Dendritic cell treated with granulocyte-macrophage colony-stimulating factor and Interleukin-4, amounts not matched to agents 40 ng/mL and 50 ng/mL, for 4 days (primary cell): Measurements from ENCODE around the gene IQCB1.
"Not testable (repeated sequence)": the region's sequence is repeated elsewhere in the genome, so short reads cannot be mapped to it uniquely, and the experiment has no call there.

Experiments used
- H3K27ac Mint-ChIP-seq: one replicate; pipeline ENCODE4 v1.8.0; 2022; ENCODE audit warnings: mild to moderate bottlenecking, mixed read lengths
- H3K27me3 Mint-ChIP-seq: one replicate; pipeline ENCODE4 v1.8.0; 2022; ENCODE audit warnings: mild to moderate bottlenecking, mixed read lengths
- H3K36me3 Mint-ChIP-seq: one replicate; pipeline ENCODE4 v1.8.0; 2022; ENCODE audit warnings: low read depth, mixed read lengths
- H3K4me1 Mint-ChIP-seq: one replicate; pipeline ENCODE4 v1.8.0; 2022; ENCODE audit warnings: low read depth, mixed read lengths
- H3K4me3 Mint-ChIP-seq: one replicate; pipeline ENCODE4 v1.8.0; 2022; ENCODE audit warnings: mild to moderate bottlenecking, moderate library complexity, mixed read lengths
- H3K9me3 Mint-ChIP-seq: one replicate; pipeline ENCODE4 v1.8.0; 2022; ENCODE audit warnings: mixed read lengths
- intact Hi-C: fragments of 100-400 bp; cut with micrococcal nuclease; formaldehyde crosslinking; loops from one replicate; pipeline ENCODE4 v1.15.0; 2022

The IQCB1 gene

DNA sequence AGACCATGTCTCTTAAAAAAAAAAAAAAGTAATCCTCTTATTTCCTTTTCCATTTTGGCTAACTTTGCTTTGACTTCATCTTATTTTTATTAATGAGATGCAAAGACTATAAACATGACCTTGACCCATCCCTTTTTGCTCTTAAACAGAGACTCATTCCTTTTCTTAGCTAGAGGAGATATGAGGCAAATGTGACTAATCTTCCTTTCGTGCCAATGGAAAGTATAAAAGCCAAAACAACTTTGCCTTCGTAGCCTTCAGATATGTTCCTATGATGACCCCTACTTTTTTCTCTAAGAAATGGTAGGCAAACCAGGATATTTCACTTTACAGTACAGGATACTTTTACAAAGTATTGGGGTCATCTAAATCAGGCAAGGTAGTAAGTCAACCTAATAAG is 48.4 kb downstream of the IQCB1 start:
- no peaks in the 10 kb centered on the region for H3K9me3 Mint-ChIP-seq
- H3K4me3 Mint-ChIP-seq: no peak overlapping the region
- peaks cover 83% of the 10 kb centered on the region for H3K36me3 Mint-ChIP-seq
- H3K4me1 Mint-ChIP-seq: no peaks in the 10 kb centered on the region
- intact Hi-C loops: loop anchor here (5.0 to 10.0 kb wide), 2 partner anchors 41 to 62 kb away; no protein-coding TSS in a partner anchor
- no peak overlapping the region for H3K27ac Mint-ChIP-seq
- no peaks in the 10 kb centered on the region for H3K27me3 Mint-ChIP-seq

DNA sequence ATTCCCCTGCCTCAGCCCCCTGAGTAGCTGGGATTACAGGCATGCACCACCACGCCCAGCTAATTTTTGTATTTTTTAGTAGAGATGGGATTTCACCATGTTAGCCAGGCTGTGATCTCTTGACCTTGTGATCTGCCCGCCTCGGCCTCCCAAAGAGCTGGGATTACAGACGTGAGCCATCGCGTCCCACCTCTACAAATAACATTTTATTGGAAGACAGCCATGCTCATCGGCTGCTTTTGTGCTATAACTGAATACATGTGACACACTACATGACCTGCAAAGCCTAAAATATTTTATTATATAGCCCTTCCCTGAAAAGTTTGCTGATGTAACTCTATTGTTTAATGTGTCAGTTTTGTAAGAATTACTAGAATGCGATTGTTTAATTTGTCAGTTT is 52.1 kb downstream of the IQCB1 start:
- not testable (repeated sequence) for H3K4me3 Mint-ChIP-seq, H3K27ac Mint-ChIP-seq, H3K4me1 Mint-ChIP-seq, H3K9me3 Mint-ChIP-seq, H3K27me3 Mint-ChIP-seq
- H3K36me3 Mint-ChIP-seq: peaks cover 96% of the 10 kb centered on the region
- intact Hi-C loops: loop anchor here (10.0 kb wide), 1 partner anchor 58 kb away; no protein-coding TSS in a partner anchor

DNA sequence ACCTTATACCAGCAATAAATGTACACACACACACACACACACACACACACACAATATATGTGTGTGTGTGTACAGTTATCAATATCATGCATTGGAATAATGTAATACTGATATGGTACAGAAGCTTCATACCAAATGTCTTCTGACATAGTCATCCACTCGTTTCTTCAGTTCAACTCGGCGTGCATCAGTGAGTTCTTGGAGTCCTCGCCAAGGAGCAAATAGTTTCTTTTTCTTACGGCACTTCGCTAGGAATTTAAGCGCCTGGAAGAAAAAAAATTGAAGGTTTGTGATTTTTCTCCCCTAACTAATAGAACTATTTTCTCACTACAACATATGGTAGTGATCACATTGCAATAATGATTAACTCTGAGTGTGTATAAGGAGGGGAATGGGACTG is 53.2 kb downstream of the IQCB1 start:
- Mint-ChIP-seq H3K27me3 (no peaks in the 10 kb centered on the region), H3K27ac (no peak overlapping the region), H3K36me3 (peaks cover 95% of the 10 kb centered on the region), H3K9me3 (no peaks in the 10 kb centered on the region), H3K4me3 (no peak overlapping the region), H3K4me1 (no peaks in the 10 kb centered on the region)
- intact Hi-C loops: loop anchor here (10.0 kb wide), 1 partner anchor 57 kb away; no protein-coding TSS in a partner anchor

DNA sequence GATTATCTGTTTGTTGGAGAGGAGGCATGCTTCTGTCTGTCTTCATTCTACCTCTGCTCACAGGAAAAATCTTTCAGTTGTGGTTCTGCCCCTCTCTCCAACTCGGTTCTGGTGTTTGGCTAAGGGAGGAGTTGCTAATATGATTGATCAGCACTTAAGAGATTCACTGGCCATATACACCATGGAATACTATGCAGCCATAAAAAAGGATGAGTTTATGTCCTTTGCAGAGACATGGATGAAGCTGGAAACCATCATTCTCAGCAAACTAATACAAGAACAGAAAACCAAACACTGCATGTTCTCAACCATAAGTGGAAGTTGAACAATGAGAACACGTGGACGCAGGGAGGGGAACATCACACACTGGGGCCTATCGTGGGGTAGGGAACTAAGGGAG is 59.8 kb downstream of the IQCB1 start:
- H3K9me3 Mint-ChIP-seq, H3K27ac Mint-ChIP-seq, H3K27me3 Mint-ChIP-seq, H3K4me3 Mint-ChIP-seq, intact Hi-C loops, H3K4me1 Mint-ChIP-seq: not testable (repeated sequence)
- peaks cover 95% of the 10 kb centered on the region for H3K36me3 Mint-ChIP-seq

DNA sequence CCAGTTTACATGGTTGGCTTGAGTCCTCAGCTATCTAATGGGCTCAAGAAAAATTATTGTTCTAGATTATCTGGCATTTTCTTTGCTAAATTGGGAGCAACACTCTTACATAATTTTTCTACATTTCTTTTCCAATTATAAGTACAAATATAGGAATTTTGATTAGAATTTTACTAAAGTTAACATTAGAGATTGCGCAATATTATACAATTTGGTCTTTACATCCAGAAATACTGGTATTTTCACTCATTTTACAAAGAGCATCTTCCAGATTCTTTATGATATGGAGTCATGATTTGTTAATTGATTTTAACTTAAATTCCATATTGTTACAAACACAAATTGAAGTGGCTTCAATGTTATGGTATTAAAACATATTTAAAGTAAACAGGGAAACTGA is 65.6 kb downstream of the IQCB1 start:
- Mint-ChIP-seq H3K27me3 (no peaks in the 10 kb centered on the region), H3K27ac (no peak overlapping the region), H3K36me3 (peaks cover 44% of the 10 kb centered on the region), H3K4me3 (no peak overlapping the region), H3K4me1 (no peaks in the 10 kb centered on the region), H3K9me3 (no peaks in the 10 kb centered on the region)
- intact Hi-C loops: no loop called here

DNA sequence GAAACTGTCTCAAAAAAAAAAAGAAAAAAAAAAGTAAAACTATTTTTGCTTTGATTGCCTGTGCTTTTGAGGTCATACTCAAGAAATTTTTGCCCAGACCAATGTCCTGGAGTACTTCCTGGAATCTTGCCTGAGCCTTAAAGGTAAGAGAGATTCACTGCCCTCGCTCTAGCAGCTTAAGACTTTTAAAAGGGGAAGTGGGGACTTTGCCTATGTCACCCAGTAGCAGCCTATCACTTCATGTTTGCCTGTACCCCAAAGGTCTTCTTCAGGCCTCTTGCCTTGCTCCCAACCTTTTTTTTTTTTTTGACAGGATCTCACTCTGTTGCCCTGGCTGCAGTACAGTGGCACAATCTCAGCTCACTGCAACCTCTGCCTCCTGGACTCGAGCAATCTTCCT is 66.4 kb downstream of the IQCB1 start:
- Mint-ChIP-seq H3K27me3 (no peaks in the 10 kb centered on the region), H3K4me1 (no peaks in the 10 kb centered on the region), H3K9me3 (no peaks in the 10 kb centered on the region), H3K27ac (no peak overlapping the region), H3K4me3 (no peak overlapping the region), H3K36me3 (peaks cover 36% of the 10 kb centered on the region)
- intact Hi-C loops: no loop called here

DNA sequence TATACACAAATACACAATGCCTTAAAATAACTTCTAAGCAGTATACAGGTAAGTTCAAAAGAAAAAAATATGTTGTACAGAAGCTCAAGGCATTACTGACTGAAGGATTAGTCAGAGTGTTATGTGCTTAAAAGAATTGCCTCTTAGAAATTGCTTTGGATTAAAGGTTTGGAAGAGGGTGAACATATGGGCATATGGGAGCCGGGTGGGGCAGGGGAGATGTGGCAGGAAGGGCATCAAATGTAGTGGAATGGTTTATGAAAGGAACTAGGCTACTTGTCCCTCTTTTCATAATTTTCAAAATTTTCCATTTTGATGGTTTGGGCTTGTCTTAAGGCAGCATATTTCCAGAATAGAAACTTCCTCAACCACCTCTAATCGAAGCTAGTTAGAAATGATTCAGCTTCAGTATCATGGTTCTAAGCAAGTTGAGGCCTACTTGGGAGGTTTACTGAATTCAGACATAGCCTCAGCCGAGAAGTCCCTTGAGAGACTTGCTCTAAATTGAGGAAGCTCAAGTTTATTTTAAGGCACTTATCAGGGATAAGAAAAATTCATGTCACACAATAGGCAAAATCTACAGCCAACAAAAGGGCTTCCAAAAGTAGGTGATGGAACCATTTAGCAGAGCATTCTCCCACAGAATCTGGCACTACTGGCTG is 75.2 kb downstream of the IQCB1 start:
- Mint-ChIP-seq H3K4me1 (no peaks in the 10 kb centered on the region), H3K9me3 (no peaks in the 10 kb centered on the region), H3K27ac (no peak overlapping the region), H3K4me3 (no peak overlapping the region), H3K36me3 (no peaks in the 10 kb centered on the region), H3K27me3 (no peaks in the 10 kb centered on the region)
- intact Hi-C loops: no loop called here

DNA sequence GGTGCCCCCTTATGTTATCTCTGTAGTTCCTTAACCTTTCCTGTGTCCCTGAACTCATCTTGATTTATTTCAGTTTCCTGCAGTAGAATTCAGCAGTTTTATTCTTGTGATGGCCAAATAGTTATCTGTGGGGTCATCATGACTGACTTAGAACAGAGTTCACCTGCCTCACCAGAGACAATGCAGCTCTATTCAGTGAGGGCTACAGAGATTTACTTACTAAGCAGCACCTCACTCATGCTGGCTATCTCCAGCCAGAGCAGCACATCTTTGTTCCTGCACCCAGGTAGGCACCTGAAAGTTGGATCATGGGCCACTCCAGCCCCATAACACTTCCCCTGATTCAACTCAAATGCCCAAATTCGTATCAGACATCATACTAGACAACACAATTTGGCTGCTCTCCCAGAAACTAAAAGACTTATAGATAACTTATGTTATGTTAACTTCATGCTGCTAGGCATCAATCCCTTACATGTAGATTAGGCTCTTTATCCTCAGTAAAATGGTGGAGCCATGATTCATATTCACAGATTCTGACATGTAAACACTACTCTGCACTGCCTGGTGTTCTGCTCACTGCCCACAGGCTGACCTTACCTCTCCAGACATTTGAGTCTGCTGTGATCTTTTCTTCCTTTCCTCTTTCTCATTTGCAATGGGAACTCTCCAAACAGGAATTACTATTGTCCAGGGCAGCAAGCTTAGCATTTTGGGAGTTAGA is 76.0 kb downstream of the IQCB1 start:
- Mint-ChIP-seq H3K27me3 (no peaks in the 10 kb centered on the region), H3K4me1 (no peaks in the 10 kb centered on the region), H3K27ac (no peak overlapping the region), H3K36me3 (no peaks in the 10 kb centered on the region), H3K4me3 (no peak overlapping the region), H3K9me3 (no peaks in the 10 kb centered on the region)
- intact Hi-C loops: no loop called here

DNA sequence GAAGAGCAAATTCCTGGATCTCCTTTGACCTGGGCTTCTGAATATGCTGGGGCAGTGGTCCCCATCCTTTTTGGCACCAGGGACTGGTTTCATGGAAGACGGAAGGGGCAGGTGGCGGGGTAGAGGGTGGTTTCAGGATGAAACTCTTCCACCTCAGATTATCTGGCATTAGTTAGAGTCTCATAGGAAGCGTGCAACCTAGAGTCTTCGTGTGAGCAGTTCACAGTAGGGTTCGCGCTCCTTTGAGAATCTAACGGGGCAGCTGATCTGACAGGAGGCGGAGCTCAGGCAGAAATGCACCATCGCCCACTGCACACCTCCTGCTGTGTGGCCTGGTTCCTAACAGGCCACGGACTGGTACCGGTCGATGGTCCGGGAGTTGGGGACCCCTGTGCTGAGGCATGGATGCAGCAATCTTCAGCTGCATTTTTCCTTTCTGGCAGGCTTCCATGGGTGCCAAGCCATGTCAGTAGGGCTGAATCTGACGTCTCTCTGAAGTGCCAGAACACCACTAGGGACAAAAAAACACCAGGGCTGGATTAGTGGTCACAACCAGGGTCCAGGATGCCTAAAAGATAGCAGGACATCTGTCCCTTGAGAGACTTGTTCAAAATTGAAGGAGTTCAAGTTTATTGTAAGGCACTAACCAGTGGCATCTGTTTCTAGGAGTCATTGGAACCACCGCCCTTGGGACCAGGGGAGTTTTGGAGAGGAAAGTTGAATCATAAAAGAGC is 76.9 kb downstream of the IQCB1 start:
- H3K36me3 Mint-ChIP-seq: no peaks in the 10 kb centered on the region
- H3K27ac Mint-ChIP-seq: no peak overlapping the region
- peaks cover under 1% of the 10 kb centered on the region for H3K27me3 Mint-ChIP-seq
- H3K4me3 Mint-ChIP-seq: no peak overlapping the region
- intact Hi-C loops: no loop called here
- no peaks in the 10 kb centered on the region for H3K4me1 Mint-ChIP-seq
- H3K9me3 Mint-ChIP-seq: no peaks in the 10 kb centered on the region

DNA sequence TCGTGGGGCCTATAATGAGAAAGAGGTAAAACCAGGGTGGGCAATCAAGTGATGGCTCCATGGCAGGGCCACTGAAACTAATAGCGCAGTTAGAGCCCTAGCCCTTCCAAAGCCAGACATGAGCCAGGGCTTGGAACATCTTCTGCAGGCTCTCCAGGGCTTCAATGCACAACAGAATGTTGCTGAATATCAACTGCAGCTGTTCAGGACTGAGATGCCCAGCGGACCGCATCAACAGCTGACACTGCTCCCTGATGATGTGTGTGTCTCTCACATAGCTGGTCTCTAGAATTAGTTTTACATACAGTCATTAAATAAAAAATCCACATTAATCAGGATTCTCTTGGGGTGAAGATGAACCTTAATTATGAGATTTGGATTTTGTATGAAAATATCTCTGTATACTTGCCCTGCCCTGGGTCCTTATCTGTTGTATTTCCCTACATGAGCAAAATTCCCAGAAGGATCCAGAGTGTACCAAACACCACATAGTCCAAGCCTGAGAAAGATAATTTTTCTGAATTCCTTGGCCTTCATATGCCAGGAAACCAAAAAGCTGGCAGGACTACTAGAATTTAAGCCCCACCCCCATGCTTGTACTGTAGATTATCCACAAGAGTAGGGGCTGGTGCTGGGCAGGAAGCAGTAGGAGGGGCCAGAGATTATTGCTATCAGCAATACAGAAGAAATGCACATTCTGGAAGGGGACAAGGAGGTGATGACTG is 77.6 kb downstream of the IQCB1 start:
- Mint-ChIP-seq H3K4me1 (no peaks in the 10 kb centered on the region), H3K9me3 (no peaks in the 10 kb centered on the region)
- intact Hi-C loops: no loop called here

DNA sequence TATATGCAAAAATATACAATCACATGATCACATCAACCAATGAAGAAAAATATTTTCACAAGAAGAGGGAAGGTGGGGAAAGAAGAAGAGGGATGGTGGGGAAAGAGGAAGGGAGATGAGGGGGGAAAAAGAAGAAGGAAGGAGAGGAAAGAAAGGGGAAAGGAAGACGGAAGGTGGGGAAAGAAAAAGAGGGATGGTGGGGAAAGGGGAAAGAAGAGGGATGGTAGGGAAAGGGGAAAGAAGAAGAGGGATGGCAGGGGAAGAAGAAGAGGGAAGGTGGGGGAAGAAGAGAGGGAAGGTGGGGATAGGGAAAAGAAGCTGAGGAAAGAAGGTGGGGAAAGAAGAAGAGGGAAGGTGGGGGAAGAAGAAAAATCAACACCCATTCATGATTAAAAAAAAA is 82.1 kb downstream of the IQCB1 start:
- intact Hi-C loops: no loop called here
- Mint-ChIP-seq H3K9me3 (no peaks in the 10 kb centered on the region), H3K27me3 (peaks cover 10% of the 10 kb centered on the region), H3K36me3 (no peaks in the 10 kb centered on the region), H3K27ac (no peak overlapping the region), H3K4me1 (peaks cover 7% of the 10 kb centered on the region), H3K4me3 (no peak overlapping the region)

More for the DNA sequence above, 77.6 kb downstream of the IQCB1 start:
- H3K4me3 Mint-ChIP-seq: no peak overlapping the region
- no peaks in the 10 kb centered on the region for H3K36me3 Mint-ChIP-seq
- H3K27me3 Mint-ChIP-seq: peaks cover 4% of the 10 kb centered on the region
- H3K27ac Mint-ChIP-seq: no peak overlapping the region

DNA sequence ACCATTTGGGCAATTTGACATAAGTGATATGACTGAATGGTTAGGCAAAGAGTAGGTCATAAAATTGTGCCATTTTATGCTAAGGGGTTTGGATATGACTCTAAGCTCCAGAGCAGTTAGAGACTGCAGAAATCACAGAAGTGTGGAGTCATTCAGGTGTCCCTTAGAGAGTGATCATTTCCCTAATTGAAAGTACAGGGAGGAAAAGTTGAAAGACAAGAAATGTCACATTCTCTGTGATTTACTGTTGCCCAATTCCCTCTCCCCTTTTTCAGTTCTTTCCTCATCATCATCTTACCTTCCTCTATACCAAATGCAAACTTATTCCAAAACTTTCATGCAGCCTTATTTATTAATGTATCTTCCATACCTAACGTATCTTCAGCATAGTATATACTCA is 82.6 kb downstream of the IQCB1 start:
- Mint-ChIP-seq H3K36me3 (no peaks in the 10 kb centered on the region), H3K9me3 (no peaks in the 10 kb centered on the region), H3K27ac (no peak overlapping the region)

DNA sequence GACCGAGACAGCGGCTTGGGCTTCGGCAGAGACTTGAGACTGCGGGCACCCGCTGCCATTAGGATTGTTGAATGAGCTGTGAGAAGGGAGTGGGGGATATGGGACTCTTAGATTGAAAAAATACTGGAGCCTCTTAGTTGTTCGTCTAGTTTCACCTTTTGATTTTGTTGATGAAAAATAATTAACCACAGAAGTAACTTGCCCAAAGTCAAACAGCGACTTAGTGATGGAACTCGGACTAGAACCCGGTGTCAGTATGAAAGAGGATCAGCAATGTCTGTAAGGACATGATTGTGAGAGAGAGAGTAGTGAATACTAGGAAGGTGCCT is 84.8 kb downstream of the IQCB1 start:
- H3K9me3 Mint-ChIP-seq: no peaks in the 10 kb centered on the region
- no peak overlapping the region for H3K27ac Mint-ChIP-seq
- H3K4me1 Mint-ChIP-seq: peaks cover 7% of the 10 kb centered on the region
- no peaks in the 10 kb centered on the region for H3K36me3 Mint-ChIP-seq
- H3K27me3 Mint-ChIP-seq: peaks cover 10% of the 10 kb centered on the region
- no peak overlapping the region for H3K4me3 Mint-ChIP-seq
- intact Hi-C loops: no loop called here

More for the DNA sequence above, 82.6 kb downstream of the IQCB1 start:
- H3K4me1 Mint-ChIP-seq: peaks cover 7% of the 10 kb centered on the region
- peaks cover 10% of the 10 kb centered on the region for H3K27me3 Mint-ChIP-seq
- H3K4me3 Mint-ChIP-seq: no peak overlapping the region
- intact Hi-C loops: no loop called here
